ENCODE measurements around the gene ACTRT2. TPM values are rescaled to one million over a fixed set of nuclear protein-coding genes. Genes with fewer than 3 reads are reported as not detected.

Gene ACTRT2
- total and polyA plus RNA-seq, 2 experiments from 2014 or later = not detected

- TF ChIP-seq, protein P1, sequence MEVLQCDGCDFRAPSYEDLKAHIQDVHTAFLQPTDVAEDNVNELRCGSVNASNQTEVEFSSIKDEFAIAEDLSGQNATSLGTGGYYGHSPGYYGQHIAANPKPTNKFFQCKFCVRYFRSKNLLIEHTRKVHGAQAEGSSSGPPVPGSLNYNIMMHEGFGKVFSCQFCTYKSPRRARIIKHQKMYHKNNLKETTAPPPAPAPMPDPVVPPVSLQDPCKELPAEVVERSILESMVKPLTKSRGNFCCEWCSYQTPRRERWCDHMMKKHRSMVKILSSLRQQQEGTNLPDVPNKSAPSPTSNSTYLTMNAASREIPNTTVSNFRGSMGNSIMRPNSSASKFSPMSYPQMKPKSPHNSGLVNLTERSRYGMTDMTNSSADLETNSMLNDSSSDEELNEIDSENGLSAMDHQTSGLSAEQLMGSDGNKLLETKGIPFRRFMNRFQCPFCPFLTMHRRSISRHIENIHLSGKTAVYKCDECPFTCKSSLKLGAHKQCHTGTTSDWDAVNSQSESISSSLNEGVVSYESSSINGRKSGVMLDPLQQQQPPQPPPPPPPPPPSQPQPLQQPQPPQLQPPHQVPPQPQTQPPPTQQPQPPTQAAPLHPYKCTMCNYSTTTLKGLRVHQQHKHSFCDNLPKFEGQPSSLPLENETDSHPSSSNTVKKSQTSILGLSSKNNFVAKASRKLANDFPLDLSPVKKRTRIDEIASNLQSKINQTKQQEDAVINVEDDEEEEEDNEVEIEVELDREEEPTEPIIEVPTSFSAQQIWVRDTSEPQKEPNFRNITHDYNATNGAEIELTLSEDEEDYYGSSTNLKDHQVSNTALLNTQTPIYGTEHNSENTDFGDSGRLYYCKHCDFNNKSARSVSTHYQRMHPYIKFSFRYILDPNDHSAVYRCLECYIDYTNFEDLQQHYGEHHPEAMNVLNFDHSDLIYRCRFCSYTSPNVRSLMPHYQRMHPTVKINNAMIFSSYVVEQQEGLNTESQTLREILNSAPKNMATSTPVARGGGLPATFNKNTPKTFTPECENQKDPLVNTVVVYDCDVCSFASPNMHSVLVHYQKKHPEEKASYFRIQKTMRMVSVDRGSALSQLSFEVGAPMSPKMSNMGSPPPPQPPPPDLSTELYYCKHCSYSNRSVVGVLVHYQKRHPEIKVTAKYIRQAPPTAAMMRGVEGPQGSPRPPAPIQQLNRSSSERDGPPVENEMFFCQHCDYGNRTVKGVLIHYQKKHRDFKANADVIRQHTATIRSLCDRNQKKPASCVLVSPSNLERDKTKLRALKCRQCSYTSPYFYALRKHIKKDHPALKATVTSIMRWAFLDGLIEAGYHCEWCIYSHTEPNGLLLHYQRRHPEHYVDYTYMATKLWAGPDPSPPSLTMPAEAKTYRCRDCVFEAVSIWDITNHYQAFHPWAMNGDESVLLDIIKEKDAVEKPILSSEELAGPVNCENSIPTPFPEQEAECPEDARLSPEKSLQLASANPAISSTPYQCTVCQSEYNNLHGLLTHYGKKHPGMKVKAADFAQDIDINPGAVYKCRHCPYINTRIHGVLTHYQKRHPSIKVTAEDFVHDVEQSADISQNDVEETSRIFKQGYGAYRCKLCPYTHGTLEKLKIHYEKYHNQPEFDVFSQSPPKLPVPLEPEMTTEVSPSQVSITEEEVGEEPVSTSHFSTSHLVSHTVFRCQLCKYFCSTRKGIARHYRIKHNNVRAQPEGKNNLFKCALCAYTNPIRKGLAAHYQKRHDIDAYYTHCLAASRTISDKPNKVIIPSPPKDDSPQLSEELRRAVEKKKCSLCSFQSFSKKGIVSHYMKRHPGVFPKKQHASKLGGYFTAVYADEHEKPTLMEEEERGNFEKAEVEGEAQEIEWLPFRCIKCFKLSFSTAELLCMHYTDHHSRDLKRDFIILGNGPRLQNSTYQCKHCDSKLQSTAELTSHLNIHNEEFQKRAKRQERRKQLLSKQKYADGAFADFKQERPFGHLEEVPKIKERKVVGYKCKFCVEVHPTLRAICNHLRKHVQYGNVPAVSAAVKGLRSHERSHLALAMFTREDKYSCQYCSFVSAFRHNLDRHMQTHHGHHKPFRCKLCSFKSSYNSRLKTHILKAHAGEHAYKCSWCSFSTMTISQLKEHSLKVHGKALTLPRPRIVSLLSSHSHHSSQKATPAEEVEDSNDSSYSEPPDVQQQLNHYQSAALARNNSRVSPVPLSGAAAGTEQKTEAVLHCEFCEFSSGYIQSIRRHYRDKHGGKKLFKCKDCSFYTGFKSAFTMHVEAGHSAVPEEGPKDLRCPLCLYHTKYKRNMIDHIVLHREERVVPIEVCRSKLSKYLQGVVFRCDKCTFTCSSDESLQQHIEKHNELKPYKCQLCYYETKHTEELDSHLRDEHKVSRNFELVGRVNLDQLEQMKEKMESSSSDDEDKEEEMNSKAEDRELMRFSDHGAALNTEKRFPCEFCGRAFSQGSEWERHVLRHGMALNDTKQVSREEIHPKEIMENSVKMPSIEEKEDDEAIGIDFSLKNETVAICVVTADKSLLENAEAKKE (CRISPR knock-in tag; IDR thresholded peaks at IDR 0.05) = no peak
These were observed 12.9 kb downstream of the ACTRT2 start (continued) for GRCh38 chr1:3034162-3034561.

- H3K4me1 ChIP-seq (ENCODE audit: insufficient read depth) = no peaks in the 10 kb centered on the region
- no peaks in the 10 kb centered on the region for H3K9me2 ChIP-seq (ENCODE audit: insufficient read depth)
- no peaks in the 10 kb centered on the region for H3K27me3 ChIP-seq (ENCODE audit: insufficient read depth)
- Mint-ChIP-seq H3K27me3 (ENCODE audit: insufficient read depth, low read depth, poor library complexity) (peaks cover 13% of the 10 kb centered on the region), H3K27ac (no peak overlapping the region), H3K9me3 (no peaks in the 10 kb centered on the region), H3K4me1 (peaks cover 3% of the 10 kb centered on the region; the same call in 2 of the 3 replicates), H3K36me3 (ENCODE audit: low read depth) (no peaks in the 10 kb centered on the region), H3K4me3 (no peak overlapping the region)
- no peak for ATAC-seq
- no peak overlapping the region for H3K27ac ChIP-seq (ENCODE audit: low read depth)
- H3K4me3 ChIP-seq = no peak overlapping the region
- no peaks in the 10 kb centered on the region for H4K20me1 ChIP-seq (replicated peaks; ENCODE audit: insufficient read depth)
- H3K79me2 ChIP-seq (replicated peaks; ENCODE audit: insufficient read depth) = no peaks in the 10 kb centered on the region
- no peaks in the 10 kb centered on the region for H3K36me3 ChIP-seq (ENCODE audit: insufficient read depth)
- DNase-seq (ENCODE audit: low spot score) = no peak
- H3F3A ChIP-seq (replicated peaks; ENCODE audit: low read depth) = no peaks in the 10 kb centered on the region
- no peak overlapping the region for H3K4me2 ChIP-seq
- no peak overlapping the region for H2AFZ ChIP-seq
- TF ChIP-seq, protein P2, sequence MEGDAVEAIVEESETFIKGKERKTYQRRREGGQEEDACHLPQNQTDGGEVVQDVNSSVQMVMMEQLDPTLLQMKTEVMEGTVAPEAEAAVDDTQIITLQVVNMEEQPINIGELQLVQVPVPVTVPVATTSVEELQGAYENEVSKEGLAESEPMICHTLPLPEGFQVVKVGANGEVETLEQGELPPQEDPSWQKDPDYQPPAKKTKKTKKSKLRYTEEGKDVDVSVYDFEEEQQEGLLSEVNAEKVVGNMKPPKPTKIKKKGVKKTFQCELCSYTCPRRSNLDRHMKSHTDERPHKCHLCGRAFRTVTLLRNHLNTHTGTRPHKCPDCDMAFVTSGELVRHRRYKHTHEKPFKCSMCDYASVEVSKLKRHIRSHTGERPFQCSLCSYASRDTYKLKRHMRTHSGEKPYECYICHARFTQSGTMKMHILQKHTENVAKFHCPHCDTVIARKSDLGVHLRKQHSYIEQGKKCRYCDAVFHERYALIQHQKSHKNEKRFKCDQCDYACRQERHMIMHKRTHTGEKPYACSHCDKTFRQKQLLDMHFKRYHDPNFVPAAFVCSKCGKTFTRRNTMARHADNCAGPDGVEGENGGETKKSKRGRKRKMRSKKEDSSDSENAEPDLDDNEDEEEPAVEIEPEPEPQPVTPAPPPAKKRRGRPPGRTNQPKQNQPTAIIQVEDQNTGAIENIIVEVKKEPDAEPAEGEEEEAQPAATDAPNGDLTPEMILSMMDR (conservative IDR thresholded peaks at IDR 0.05; ENCODE audit: low read depth in 2 of 2) = no peak
- no peak for TF ChIP-seq ETS1 (IDR thresholded peaks at IDR 0.05)
- TF ChIP-seq CREB1 (CRISPR knock-in tag; IDR thresholded peaks at IDR 0.05; ENCODE audit: low read depth) = no peak
- no peak for TF ChIP-seq EZH2 (IDR thresholded peaks at IDR 0.05; ENCODE audit: low read depth, unreplicated experiment)
- no peak for TF ChIP-seq ZNF331 (CRISPR knock-in tag; IDR thresholded peaks at IDR 0.05; ENCODE audit: low read depth)
- TF ChIP-seq, protein P3, sequence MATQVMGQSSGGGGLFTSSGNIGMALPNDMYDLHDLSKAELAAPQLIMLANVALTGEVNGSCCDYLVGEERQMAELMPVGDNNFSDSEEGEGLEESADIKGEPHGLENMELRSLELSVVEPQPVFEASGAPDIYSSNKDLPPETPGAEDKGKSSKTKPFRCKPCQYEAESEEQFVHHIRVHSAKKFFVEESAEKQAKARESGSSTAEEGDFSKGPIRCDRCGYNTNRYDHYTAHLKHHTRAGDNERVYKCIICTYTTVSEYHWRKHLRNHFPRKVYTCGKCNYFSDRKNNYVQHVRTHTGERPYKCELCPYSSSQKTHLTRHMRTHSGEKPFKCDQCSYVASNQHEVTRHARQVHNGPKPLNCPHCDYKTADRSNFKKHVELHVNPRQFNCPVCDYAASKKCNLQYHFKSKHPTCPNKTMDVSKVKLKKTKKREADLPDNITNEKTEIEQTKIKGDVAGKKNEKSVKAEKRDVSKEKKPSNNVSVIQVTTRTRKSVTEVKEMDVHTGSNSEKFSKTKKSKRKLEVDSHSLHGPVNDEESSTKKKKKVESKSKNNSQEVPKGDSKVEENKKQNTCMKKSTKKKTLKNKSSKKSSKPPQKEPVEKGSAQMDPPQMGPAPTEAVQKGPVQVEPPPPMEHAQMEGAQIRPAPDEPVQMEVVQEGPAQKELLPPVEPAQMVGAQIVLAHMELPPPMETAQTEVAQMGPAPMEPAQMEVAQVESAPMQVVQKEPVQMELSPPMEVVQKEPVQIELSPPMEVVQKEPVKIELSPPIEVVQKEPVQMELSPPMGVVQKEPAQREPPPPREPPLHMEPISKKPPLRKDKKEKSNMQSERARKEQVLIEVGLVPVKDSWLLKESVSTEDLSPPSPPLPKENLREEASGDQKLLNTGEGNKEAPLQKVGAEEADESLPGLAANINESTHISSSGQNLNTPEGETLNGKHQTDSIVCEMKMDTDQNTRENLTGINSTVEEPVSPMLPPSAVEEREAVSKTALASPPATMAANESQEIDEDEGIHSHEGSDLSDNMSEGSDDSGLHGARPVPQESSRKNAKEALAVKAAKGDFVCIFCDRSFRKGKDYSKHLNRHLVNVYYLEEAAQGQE (IDR thresholded peaks at IDR 0.05; ENCODE audit: unreplicated experiment) = no peak
- TF ChIP-seq STAT1 (IDR thresholded peaks at IDR 0.05; ENCODE audit: unreplicated experiment) = no peak
- TF ChIP-seq POLR2AphosphoS5 (IDR thresholded peaks at IDR 0.05; ENCODE audit: low read depth) = no peak
- TF ChIP-seq ZNF114 (CRISPR knock-in tag; IDR thresholded peaks at IDR 0.05) = no peak
- no peak for TF ChIP-seq EZH2phosphoT487 (IDR thresholded peaks at IDR 0.05; ENCODE audit: unreplicated experiment)
- TF ChIP-seq JUNB (IDR thresholded peaks at IDR 0.05; ENCODE audit: unreplicated experiment) = no peak
These were observed 13.7 kb downstream of the ACTRT2 start for GRCh38 chr1:3034728-3035562.

All from GM23338 (cell line).